ENCODE measurements around the gene IDH1.

IDH1 gene

GRCh38 chr2:208208335-208209085 is 46.4 kb downstream of the IDH1 start:
- no peak for DNase-seq

GRCh38 chr2:208207769-208208168 is 47.1 kb downstream of the IDH1 start:
- no peak for DNase-seq

DNA sequence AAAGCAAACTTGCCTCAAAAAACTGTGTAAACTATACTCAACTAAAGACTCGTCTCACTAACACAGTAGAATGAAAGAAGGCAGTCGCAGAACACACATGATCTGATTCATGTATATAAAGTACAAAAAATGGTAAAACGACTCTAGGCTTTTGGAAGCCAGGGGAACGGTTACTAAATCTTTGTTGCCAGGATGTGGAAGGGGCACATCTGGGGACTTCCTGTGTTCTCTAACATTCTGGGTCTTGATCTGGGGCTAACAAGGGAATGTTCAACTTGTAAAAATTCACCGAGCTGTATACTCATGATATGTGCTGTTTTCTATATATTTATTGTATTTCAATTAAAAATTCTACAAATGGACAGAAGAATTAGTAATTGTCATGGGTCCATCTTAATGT is 50.7 kb downstream of the IDH1 start:
- DNase-seq = no peak

DNA sequence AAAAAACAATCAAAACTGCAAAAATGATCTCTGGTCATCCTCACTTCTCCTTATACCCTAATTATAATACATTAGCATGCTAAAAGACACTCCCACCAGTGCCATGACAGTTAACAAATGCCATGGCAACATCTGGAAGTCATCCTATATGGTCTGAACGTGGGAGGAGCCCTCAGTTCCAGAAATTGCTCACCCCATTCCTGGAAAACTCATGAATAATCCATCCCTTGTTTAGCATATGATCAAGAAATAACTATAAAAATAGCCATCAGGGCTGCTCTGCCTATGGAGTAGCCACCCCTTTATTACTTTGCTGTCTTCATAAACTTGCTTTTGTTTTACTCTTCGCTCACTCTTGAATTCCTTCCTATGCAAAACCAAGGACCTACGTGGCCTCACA is 59.3 kb downstream of the IDH1 start:
- DNase-seq = no peak

DNA sequence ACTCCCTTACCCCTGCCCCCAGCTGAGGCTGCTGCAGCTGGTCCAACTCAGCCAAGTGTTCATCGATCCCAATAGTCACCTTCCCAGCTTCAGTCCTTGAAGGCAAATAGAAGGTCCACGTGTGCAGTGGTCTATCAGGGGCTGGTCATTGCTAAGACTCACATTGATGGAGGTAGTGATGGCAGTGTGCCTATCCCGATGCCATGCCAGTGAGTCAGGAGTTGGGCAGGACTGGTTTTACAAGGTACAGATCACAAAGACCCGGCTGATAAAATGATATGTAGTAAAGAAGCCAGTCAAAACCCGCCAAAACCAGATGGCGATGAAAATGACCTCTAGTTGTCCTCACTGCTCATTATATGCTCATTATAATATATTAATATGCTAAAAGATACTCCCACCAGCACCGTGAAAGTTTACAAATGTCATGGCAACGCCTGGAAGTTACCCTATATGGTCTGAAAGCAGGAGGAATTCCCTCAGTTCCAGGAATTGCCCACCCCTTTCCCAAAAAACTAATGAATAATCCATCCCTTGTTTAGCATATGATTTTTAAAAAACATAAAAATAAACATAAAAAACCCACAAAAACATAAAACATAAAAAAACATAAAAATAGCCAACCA is 62.1 kb downstream of the IDH1 start:
- no peak for DNase-seq

- no peak for DNase-seq
Observed at GRCh38 chr2:208189810-208190503, 64.9 kb downstream of the IDH1 start, which contains the start of gene C2orf80. TSS of gene C2orf80 (minus strand) at chr2:208190030. CDS start at chr2:208186986, 3,044 bp downstream.

DNA sequence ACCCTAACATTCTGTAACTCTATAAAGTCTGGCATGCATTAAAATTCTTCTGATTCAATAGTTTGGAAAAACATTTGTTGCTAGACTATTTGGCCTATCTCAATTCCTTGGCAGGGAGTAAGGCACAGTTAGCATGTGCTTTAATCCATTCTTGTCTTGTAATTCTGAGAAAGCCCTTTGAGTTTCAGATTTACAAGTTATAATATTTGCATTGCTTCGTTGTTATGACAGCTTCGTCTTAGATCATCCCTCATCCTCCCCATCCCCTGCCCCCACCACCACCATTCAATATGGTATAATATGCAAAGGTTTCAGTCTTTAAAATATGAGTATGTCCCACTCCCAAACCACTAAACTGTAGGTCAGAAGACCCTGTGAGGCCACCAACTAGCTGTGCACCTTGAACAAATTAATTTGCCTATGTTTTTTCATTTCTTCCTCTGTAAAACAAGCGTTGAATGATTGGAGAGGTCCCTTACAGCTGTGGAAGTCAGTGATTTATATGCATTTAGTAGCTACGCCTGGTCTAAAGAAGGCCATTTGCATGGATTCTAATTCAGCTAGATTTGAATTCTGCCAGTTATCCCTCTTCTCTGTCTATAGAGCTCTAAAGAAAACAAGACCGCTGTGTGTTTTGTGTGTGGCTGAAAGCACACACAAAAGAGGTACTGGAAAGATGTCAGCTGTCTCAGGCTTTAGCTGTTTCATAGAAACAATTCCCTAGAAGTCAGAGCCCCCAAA is 65.6 kb downstream of the IDH1 start:
- DNase-seq = no peak

- DNase-seq = no peak
Observed at GRCh38 chr2:208186893-208187292, 68.0 kb downstream of the IDH1 start.

- DNase-seq = no peak
Observed at GRCh38 chr2:208186465-208186864, 68.4 kb downstream of the IDH1 start.
